Prostate gland (tissue), 2 donors: Measurements from ENCODE around the gene STAG1. TPM values are rescaled to one million over a fixed set of nuclear protein-coding genes. Genes with fewer than 3 reads are reported as not detected.
"Not testable (repeated sequence)": the region's sequence is repeated elsewhere in the genome, so short reads cannot be mapped to it uniquely, and the experiment has no call there.

Experiments used
- DNase-seq: peaks from one replicate; pipeline ENCODE4 v3.0.0-alpha.2; 2019; ENCODE audit warnings: low spot score
- H3K27ac ChIP-seq, 2 donors: fragments of 200-600 bp; sonication (generic); 2 replicates each; pipeline ENCODE4 v1.5.1; 2017 to 2019
- H3K27me3 ChIP-seq: fragments of 200-600 bp; sonication (generic); replicated peaks from 2 replicates; pipeline ENCODE4 v1.5.1; 2019; ENCODE audit not compliant: insufficient read depth
- H3K36me3 ChIP-seq, 2 donors: fragments of 200-600 bp; sonication (generic); 1 replicate in 1 of 2; 2 replicates in 1 of 2; pipeline versions ENCODE4 v1.5.1 to v1.8.1; 2017 to 2019
- H3K4me1 ChIP-seq: fragments of 200-600 bp; sonication (generic); replicated peaks from 2 replicates; pipeline ENCODE4 v1.5.1; 2019
- H3K4me3 ChIP-seq, 2 donors: fragments of 200-600 bp; sonication (generic); 2 replicates each; pipeline ENCODE4 v1.5.1; 2017 to 2019
- H3K9me3 ChIP-seq: fragments of 200-600 bp; sonication (generic); 2 replicates; pipeline ENCODE4 v1.5.1; 2017
- POLR2A ChIP-seq: fragments of 450-650 bp; IDR thresholded peaks from one replicate; pipeline ENCODE4 v1.6.1; 2016; ENCODE audit warnings: antibody characterized with exemption, mild to moderate bottlenecking
- POLR2AphosphoS5 ChIP-seq: sonication (generic); formaldehyde crosslinking; IDR thresholded peaks from one replicate; pipeline ENCODE4 v1.6.1; 2017; ENCODE audit warnings: antibody characterized with exemption
- WGBS: methylation state at CpG from one replicate; pipeline ENCODE4 v1.1.5; 2018; 5-methylcytosine and 5-hydroxymethylcytosine counted together
- intact Hi-C: fragments of 100-400 bp; cut with DNase I; formaldehyde crosslinking; loops from one replicate; pipeline ENCODE4 v1.14.2; 2022
- total RNA-seq, 2 donors: library from RNA; depleted of rRNA; stranded (reverse); fragments of >200 nt; gene quantifications; one replicate each; pipeline ENCODE4 v1.1.0, GENCODE V29; 2016
- TF ChIP-seq, protein P1 (sequence below), 4 experiments: fragments of 200-600 bp in 2 of 4; fragments of 450-650 bp in 2 of 4; sonication (generic) in 2 of 4; IDR thresholded peaks; 1 replicate in 3 of 4; 2 replicates in 1 of 4; pipeline ENCODE4 v1.5.1; 2016 to 2019; ENCODE audit warnings: antibody characterized with exemption in 4 of 4, mild to moderate bottlenecking in 2 of 4, moderate library complexity in 2 of 4

The STAG1 gene
- total RNA-seq, 2 donors from 2014 or later: 21.9 to 34.1 TPM

DNA sequence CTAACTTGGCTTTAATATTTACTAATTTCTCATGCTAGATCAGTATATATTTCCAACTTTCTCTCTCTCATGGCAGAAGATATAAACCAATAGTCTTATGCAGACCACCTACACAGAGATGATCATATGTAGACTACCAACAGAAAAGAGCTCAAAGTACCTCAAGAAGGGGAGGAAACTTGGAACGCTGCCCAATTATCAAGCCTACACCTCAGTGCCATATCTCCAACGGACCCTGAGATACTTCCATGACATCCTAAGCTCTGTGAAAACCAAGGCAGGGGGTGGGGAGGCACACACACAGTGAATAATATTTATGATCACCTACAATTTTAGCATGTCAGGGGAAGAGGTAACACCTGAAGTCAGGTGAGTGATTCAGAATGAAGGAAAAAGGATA lies 100.6 kb downstream of the STAG1 start:
- no peaks in the 10 kb centered on the region for H3K4me1 ChIP-seq
- H3K27ac ChIP-seq: no peak overlapping the region
- intact Hi-C loops: no loop called here
- H3K4me3 ChIP-seq: no peak overlapping the region
- WGBS: 84% methylated on average over 2 of the region's 2 CpGs
- H3K27me3 ChIP-seq: no peaks in the 10 kb centered on the region
- no peaks in the 10 kb centered on the region for H3K9me3 ChIP-seq
- no peak for TF ChIP-seq POLR2A
- TF ChIP-seq, protein P1, sequence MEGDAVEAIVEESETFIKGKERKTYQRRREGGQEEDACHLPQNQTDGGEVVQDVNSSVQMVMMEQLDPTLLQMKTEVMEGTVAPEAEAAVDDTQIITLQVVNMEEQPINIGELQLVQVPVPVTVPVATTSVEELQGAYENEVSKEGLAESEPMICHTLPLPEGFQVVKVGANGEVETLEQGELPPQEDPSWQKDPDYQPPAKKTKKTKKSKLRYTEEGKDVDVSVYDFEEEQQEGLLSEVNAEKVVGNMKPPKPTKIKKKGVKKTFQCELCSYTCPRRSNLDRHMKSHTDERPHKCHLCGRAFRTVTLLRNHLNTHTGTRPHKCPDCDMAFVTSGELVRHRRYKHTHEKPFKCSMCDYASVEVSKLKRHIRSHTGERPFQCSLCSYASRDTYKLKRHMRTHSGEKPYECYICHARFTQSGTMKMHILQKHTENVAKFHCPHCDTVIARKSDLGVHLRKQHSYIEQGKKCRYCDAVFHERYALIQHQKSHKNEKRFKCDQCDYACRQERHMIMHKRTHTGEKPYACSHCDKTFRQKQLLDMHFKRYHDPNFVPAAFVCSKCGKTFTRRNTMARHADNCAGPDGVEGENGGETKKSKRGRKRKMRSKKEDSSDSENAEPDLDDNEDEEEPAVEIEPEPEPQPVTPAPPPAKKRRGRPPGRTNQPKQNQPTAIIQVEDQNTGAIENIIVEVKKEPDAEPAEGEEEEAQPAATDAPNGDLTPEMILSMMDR (IDR thresholded peaks at IDR 0.05): no peak
- TF ChIP-seq POLR2AphosphoS5: no peak
- no peaks in the 10 kb centered on the region for H3K36me3 ChIP-seq
- no peak for DNase-seq

DNA sequence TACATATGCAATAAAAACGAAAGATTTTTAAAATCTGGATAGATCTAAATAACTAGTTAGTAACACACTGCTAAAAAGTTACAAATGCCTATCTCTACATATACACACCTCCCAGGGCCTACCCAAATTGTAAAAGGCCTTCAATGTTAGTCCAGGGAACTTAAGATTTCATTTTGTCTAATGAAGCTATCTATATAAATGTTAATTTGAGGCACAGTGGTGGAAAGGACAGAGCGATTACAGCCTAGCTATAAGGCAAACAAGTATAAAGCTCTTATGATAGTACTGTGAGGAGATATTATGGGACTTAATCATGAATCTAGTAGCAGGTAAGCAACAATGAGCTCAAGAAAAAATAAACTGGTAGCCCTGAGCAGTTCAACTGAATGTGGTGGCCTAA lies 101.7 kb downstream of the STAG1 start:
- H3K4me1 ChIP-seq: no peaks in the 10 kb centered on the region
- H3K36me3 ChIP-seq: no peaks in the 10 kb centered on the region
- 94% methylated on average over 2 of the region's 2 CpGs for WGBS
- H3K27ac ChIP-seq: no peak overlapping the region
- DNase-seq: no peak
- intact Hi-C loops: no loop called here
- no peaks in the 10 kb centered on the region for H3K27me3 ChIP-seq
- H3K9me3 ChIP-seq: no peaks in the 10 kb centered on the region
- TF ChIP-seq POLR2A: no peak
- TF ChIP-seq POLR2AphosphoS5: no peak
- TF ChIP-seq, protein P1 (IDR thresholded peaks at IDR 0.05): no peak
- no peak overlapping the region for H3K4me3 ChIP-seq

DNA sequence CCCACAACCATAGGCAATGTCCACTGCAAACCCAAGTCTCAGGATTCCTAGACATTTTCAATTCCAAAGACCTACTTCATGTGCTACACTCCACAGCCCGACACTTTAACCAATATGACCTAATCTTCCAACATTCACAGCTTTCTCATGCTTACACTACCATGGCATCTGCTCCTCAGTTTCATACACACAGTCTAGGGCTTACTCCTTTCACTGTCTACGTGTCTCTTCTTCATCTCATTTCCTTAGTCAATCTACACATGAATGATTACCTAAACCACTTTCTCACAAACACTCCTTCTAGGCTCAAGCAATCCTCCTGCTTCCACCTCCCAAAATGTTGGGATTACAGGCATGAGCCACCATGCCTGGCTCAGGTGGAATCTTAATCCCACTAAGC lies 106.3 kb downstream of the STAG1 start:
- WGBS: 100% methylated on average over 2 of the region's 2 CpGs
- TF ChIP-seq POLR2A: no peak
- TF ChIP-seq, protein P1 (IDR thresholded peaks at IDR 0.05): no peak
- no peak for TF ChIP-seq POLR2AphosphoS5
- H3K9me3 ChIP-seq: no peaks in the 10 kb centered on the region
- H3K36me3 ChIP-seq: no peaks in the 10 kb centered on the region
- H3K4me3 ChIP-seq: no peak overlapping the region
- H3K27ac ChIP-seq: no peak overlapping the region
- no peaks in the 10 kb centered on the region for H3K4me1 ChIP-seq
- H3K27me3 ChIP-seq: no peaks in the 10 kb centered on the region
- intact Hi-C loops: no loop called here
- no peak for DNase-seq

DNA sequence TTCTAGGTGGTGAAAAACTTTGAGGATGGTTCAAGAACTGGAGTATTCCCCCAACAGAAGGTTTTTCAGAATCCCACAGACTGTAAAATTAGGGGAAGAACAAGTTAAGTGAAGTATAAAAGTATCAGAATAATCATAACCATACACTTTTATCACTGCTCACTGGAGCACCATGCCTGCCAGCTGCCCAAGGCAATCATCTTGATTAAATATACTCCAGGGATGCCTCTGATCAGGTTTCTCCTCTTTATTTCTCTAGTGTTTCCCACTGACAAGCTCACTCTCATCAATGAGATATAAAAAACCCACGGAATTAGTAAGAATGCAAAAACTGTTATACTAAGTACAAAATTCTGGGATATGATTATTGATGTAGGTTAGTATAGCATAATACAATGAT lies 108.0 kb downstream of the STAG1 start:
- no peaks in the 10 kb centered on the region for H3K9me3 ChIP-seq
- no peak overlapping the region for H3K4me3 ChIP-seq
- 67% methylated on average over 1 of the region's 1 CpG for WGBS
- H3K27me3 ChIP-seq: no peaks in the 10 kb centered on the region
- TF ChIP-seq, protein P1 (IDR thresholded peaks at IDR 0.05): no peak
- TF ChIP-seq POLR2AphosphoS5 (no peak), POLR2A (no peak)
- intact Hi-C loops: no loop called here
- H3K27ac ChIP-seq: no peak overlapping the region
- DNase-seq: no peak
- H3K36me3 ChIP-seq: no peaks in the 10 kb centered on the region
- no peaks in the 10 kb centered on the region for H3K4me1 ChIP-seq

DNA sequence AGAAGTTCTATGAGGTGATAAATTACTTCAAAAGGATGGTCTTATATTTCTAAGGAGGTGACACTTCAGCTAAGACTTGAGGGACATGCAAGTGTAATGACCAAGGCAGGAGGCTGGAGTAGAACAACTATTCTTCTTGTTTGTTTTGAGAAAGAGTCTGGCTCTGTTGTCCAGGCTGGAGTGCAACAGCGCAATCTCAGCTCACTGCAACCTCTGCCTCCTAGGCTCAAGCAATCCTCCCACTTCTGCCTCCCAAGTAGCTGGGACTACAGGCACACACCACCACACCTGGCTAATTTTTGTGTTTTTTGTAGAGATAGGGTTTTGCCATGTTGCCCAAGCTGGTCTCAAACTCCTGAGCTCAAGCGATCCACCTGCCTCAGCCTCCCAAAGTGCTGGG lies 108.8 kb downstream of the STAG1 start:
- H3K9me3 ChIP-seq, H3K4me1 ChIP-seq, H3K27me3 ChIP-seq, intact Hi-C loops, H3K4me3 ChIP-seq, H3K36me3 ChIP-seq, DNase-seq, H3K27ac ChIP-seq: not testable (repeated sequence)
- 98% methylated on average over 2 of the region's 2 CpGs for WGBS
